ENCODE results near the gene SLC7A7. TPM values are rescaled to one million over a fixed set of nuclear protein-coding genes. Genes with fewer than 3 reads are reported as not detected.
A peak's percentile ranks its signal among the peaks of the same experiment; 100 is the strongest.
"Not testable (repeated sequence)": the region's sequence is repeated elsewhere in the genome, so short reads cannot be mapped to it uniquely, and the experiment has no call there.

Gene SLC7A7
- total RNA-seq, 1 experiment from 2014 or later = 1.1 TPM

DNA sequence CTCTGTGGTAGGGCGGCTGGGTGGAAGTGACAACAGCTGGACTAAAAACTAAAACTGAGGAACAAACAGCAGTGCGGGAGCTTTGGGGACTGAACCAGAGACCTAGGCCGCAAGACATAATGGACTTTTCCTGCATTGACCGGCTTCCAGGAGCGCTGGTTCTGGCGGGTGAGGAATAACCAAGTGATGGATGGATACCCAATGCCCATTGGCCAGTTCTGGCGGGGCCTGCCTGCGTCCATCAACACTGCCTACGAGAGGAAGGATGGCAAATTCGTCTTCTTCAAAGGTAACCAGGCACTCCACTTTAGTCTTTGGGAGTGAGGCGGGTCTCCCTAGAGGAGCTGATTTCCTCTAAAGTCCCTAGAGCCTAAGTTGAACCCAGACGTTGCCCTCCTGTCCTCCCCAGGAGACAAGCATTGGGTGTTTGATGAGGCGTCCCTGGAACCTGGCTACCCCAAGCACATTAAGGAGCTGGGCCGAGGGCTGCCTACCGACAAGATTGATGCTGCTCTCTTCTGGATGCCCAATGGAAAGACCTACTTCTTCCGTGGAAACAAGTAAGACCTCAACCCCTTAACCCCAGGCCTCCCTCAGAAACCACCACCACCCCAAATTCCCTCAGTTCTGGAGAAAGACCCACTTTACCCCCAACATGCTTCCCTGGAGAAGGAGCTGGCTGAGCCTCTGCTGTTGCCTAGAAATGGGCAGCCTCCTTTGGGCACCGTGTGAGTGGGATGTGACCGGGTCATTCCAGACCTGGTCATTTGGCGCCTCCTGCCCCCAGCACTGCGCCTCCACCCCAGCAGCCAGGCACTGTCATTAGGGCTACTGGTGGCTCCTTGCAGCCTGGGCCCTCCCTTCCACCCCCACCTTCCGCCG, 29.2 kb upstream of the SLC7A7 start:
- no peak for DNase-seq (ENCODE audit: low read depth)

DNA sequence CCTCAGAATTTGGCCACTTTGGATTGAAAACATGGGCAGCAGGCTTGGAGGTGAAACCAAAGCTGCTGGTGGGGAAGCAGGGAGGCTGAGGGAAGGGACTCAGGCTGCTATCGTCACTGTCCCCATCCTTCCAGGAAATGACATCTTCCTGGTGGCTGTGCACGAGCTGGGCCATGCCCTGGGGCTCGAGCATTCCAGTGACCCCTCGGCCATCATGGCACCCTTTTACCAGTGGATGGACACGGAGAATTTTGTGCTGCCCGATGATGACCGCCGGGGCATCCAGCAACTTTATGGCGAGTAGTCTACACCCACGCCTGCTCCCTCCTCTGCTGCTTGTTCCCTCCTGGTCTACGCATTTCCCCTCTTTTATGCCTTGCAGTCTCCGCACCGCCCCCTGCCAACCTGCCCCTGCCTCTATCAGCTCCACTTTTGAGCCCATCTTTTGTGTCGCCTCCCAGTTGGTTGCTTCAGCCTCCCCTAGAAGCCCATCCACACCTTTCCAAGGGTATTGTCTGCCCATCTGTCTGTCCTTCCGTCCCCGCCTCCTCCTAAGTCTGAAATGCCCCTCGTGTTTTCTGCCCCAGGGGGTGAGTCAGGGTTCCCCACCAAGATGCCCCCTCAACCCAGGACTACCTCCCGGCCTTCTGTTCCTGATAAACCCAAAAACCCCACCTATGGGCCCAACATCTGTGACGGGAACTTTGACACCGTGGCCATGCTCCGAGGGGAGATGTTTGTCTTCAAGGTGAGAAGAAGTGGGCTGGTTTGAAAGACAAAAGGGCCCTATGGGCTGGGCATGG, 28.1 kb upstream of the SLC7A7 start:
- no peak for DNase-seq (ENCODE audit: low read depth)

DNA sequence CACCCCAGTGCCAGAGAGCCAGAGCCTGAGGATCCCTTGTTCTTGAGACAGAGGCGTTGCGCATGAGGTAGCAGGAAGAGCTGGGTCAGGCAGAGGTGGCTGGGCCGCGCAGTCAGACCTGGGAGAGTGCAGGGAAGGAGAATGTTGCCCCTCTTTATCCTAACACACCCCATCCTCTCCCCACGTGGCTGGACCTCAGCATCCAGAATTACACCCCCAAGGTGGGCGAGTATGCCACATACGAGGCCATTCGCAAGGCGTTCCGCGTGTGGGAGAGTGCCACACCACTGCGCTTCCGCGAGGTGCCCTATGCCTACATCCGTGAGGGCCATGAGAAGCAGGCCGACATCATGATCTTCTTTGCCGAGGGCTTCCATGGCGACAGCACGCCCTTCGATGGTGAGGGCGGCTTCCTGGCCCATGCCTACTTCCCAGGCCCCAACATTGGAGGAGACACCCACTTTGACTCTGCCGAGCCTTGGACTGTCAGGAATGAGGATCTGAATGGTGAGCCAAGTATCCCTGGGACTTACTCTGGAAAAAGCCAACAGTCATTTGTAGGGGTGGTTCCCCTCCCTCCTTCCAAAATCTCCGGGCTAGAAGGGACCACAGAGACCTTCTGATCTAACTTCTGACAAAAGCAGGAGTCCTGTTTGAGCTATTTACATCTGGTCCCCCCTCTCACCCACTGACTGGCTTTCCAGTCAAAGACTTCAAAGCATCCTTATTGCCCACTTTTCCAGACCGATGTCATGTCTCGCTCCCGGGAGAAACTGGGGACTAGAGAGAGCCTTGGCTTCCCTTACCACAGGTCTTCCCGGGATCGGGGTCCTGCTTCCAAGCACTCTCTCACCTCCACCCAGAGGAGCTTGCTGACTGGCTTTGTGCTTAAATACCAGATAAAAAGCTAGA, 27.2 kb upstream of the SLC7A7 start:
- DNase-seq (ENCODE audit: low read depth) = no peak

DNA sequence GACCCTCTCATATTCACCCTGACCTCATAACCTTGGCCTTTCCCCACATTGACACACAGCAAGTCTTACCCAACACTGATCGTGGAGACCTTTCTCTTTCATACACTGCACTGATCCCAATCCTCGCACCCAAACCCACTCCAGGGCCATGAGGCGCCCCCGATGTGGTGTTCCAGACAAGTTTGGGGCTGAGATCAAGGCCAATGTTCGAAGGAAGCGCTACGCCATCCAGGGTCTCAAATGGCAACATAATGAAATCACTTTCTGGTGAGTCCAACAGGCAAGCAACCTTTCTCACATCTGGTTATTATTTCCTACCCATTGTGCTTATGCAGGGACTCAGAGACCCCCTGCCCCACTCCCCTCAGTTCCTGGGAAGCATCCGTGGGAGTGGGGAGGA, 26.5 kb upstream of the SLC7A7 start:
- DNase-seq (ENCODE audit: low read depth) = no peak

DNA sequence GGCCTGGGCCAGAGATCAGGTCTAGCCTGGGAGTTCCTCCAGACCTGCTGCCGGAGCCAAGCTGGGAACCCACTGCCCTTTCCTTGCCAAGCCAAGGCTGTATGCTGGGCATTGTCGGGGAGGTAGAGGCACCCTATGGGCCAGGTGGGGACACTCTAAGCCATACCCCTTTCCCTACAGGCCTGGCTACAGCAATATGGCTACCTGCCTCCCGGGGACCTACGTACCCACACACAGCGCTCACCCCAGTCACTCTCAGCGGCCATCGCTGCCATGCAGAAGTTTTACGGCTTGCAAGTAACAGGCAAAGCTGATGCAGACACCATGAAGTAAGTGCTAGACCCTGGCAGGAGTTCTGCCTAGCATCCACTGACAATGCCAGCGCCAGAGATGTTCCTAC, 26.1 kb upstream of the SLC7A7 start:
- no peak for DNase-seq (ENCODE audit: low read depth)

DNA sequence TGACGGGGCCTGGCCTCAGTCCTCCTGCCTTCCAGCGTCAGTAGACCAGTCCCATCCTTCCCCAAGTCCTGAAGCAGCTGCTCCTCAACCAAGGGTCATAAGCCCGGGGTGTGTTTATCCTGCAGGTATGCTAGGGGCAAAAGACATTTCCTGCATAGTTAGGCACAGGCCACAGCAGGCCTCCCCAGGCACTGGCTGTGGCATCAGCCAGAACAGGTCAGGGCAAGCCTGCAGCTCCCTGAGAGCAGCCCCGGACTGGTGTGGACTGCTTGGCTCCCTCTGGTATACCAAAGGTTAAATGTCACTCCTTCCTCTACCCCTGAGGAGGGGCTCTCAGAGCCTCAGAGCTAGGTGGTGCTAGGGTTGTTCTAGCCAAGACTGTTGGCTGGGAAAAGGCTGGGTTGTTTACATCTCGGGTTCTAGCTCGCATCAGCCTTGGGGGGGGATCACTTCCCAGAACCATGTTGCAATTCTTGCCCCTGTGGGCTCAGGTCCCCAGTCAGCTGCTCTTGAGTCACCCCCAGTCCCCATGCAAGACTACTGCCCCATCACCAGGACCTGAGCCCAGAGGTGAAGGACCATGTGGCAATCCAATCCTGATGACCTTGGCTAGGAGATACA, 24.0 kb upstream of the SLC7A7 start:
- DNase-seq (ENCODE audit: low read depth) = no peak

DNA sequence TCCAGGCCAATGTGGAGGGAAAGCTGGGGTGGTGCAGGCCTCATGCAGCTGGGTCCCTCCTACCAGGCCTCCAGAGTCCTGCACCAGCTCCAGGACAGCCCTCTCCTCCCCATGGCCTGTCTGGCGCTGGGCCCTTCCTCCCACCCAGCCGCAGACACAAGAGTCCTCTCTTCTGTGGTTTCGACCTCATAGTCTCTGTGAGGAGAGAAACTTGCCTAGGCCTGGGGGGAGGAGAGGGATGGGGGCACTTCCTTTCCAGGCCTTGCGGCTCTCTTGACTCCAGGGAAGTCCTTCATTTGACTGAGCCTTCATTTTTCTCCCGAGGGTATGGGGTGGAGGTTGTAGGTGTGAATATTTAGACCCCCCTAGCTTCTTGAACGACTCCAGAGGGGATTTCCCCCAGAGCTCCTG, 23.4 kb upstream of the SLC7A7 start:
- DNase-seq (ENCODE audit: low read depth) = peak; percentile 76

DNA sequence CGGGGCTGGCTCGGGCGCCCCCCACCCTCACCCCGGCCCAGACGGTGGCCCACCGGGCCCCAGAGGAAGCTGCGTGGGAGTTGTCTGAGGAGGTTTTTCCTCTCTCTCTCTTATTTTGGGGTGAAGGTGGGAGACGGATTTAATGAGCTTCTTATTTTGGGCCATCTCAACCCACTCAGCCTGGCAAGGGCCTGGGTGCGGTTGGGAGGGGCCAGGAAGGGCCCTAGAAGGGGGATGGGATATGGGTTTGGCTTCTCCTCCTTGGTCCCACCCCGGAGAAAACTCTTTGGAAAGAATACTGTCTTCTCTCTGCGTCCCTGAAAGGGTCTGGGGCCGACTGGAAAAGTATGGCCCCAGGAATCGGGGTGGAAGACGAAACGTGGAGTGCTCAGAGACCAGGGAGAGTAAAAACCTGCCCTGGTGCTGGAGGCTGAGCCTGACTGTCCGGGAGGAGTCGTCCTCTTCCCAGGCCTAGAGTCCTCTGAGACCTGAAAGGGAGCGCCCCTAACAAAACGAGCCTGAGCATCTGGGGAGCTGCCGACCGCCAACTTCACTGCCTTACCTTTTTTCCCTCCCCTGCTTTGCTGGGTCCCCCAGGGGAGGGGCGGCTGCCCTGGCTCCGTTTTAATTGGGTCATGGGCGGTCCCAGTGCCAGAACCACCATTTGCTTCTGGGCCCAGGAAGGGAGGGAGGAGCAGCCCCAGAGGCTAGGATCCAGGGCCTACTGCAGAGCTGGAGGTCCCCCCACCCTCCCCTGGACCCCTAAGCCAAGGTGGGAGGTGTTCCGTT, 22.7 kb upstream of the SLC7A7 start:
- DNase-seq (ENCODE audit: low read depth) = peak; percentile 64

DNA sequence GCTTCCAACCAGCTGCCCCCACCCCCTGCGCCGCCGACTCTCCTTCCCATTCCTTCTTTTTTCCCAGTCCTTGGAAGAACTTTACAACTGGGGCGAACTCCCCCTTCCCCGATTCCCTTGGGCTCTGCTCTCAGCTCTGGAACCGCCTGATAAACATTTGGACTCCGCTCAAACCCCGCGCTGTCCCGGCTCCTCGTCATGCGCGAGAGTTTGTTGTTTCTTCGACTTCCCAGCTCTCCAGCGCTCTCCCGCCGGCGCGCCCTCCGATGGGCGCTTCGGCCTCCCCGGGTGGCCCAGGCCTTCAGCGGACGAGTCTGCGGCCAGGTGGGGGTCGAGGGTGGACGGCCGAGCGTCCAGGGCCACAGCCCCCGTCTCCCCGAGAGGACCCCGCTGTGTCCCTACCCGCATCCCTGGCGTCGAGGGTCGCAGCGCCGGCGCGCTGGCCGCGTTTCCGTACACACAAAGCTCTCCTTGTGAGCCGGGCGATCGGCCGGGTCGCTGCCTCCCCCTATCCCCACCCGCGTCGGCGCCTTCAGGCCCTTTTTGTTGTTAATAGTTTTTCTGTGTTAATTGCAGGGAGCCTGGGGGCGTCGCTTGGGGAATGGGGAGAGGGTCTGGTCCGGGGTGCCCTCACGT, 22.0 kb upstream of the SLC7A7 start:
- DNase-seq (ENCODE audit: low read depth) = no peak

DNA sequence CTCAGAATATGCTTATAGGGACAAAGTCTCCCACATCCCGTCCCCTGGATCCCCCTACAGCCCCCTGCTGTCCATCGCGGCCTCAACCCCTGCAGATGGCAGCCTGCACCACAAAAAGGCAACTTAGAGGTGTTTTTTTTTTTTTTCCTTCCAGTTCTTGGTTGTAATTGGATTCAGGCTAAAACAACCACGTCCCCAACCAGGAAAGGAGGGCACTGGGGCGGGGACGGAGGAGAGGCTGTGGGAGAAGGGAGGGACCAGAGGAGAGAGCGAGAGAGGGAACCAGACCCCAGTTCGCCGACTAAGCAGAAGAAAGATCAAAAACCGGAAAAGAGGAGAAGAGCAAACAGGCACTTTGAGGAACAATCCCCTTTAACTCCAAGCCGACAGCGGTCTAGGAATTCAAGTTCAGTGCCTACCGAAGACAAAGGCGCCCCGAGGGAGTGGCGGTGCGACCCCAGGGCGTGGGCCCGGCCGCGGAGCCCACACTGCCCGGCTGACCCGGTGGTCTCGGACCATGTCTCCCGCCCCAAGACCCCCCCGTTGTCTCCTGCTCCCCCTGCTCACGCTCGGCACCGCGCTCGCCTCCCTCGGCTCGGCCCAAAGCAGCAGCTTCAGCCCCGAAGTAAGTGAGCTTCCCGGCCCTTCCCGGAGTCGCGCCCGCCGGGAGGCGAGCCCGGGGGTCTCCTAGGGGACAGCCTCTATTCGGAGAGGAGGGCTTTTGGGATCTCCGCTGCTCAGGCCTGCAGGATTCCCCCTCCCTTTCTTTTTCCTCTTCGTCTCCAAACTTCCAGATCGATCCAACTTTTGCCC, 21.3 kb upstream of the SLC7A7 start, which contains the start of gene MMP14:
MMP14 (plus strand) TSS at position 285 of the 813 bp plus-strand sequence; CDS start at position 518, 233 bp downstream.
- DNase-seq (ENCODE audit: low read depth) = peak; percentile 97

DNA sequence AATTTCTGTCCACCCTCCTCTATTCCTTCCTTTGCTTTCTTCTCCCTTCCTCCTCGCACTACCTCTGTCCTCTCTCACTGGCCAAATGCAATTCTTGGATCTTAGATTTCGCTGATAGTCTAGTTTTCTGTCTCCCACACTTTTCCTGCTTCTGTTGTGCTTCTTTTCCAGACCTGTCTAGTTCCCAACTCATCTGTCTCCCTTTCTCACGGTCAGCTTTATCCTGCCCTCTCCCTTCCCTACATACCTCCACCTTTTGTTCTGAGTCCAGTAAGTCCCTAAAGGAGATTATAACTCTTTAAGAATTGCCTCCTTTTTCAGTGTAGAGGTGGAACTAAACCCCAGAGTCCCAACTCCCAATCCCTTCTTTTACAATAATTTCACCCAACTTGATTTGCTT, 20.3 kb upstream of the SLC7A7 start:
- DNase-seq (ENCODE audit: low read depth) = no peak

DNA sequence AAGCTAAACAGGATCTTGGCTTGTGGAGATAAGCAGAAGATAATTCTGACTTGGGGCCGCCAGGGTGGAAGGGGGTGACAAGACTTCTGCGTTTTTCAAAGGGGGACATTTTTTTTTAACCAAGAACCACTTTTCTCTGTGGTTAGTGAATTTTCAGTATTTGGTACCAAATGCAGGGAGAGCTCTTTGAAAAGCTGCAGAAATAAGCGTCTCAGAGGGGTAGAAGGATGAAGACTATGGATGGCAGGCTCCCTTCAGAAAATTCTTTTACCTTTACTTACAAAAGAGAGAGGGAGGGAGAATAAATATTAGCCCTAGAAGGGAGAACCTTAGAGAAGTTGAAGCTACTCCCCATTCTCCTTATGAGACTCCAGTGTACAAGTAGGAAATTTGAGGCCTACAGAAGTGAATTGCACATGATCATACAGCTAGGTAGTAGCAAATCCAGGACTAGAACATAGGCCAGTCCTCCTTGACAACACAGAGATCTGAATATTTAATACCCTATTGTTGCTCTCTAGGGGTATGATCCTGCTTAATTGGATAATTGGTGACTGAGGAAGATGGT, 15.3 kb upstream of the SLC7A7 start:
- no peak for DNase-seq (ENCODE audit: low read depth)

DNA sequence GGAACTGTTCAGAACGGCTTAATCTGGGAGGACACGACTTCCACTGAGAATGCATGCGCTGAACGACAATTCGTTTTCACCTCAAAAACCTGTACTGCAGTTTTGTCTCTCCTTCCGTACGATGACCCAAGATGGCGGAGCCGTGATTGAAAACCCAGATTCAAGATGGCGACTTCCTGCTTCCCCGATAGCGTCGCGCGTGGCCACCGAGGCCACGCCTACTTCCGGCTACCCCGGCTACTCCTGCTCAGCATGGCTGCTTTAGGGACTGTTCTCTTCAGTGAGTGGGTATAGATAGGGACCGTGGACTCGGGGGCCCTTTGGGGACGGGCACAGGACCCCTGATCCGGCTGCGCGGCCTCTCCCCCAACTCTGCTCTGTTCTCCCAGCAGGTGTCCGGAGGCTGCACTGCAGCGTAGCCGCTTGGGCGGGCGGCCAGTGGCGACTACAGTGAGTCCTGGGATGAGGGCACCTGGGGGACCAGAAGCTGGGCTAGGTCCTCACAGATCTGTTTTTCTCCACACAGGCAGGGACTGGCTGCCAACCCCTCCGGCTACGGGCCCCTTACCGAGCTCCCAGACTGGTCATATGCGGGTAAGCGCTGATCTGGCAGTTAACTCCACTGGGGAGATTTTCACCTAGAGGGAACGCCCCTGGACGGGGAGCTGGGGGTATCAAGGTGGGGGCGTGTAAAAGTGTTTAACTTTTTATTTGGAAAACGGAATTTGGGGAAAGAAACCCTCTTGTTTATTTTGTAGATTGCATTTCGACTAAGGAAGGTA, 14.6 kb upstream of the SLC7A7 start, which contains the start of gene MRPL52:
MRPL52 (plus strand) TSS at position 227 of the 782 bp plus-strand sequence; CDS start at position 253, 26 bp downstream.
- peak; percentile 88 for DNase-seq (ENCODE audit: low read depth)

DNA sequence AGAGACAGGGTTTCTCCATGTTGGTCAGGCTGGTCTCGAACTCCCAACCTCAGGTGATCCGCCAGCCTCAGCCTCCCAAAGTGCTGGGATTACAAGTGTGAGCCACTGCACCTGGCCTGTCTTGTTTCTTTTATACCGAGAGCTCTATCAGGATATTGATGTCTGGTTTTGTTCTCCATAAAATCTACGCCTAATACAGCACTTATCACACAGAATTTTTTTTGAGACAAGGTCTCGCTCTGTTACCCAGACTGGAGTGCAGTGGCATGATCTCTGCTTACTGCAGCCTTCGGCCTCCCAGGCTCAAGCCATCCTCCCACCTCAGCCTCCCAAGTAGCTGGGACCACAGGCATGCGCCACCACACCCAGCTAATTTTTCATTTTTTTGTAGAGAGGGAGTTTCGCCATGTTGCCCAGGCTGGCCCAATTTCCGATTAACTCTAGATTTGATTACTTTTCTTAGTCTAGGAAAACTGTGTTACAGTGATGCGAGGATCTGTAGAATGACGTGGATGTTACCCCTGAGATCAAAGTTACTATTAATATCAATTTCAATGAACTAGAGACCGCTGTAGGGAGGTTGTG, 13.9 kb upstream of the SLC7A7 start:
- not testable (repeated sequence) for DNase-seq (ENCODE audit: low read depth)

DNA sequence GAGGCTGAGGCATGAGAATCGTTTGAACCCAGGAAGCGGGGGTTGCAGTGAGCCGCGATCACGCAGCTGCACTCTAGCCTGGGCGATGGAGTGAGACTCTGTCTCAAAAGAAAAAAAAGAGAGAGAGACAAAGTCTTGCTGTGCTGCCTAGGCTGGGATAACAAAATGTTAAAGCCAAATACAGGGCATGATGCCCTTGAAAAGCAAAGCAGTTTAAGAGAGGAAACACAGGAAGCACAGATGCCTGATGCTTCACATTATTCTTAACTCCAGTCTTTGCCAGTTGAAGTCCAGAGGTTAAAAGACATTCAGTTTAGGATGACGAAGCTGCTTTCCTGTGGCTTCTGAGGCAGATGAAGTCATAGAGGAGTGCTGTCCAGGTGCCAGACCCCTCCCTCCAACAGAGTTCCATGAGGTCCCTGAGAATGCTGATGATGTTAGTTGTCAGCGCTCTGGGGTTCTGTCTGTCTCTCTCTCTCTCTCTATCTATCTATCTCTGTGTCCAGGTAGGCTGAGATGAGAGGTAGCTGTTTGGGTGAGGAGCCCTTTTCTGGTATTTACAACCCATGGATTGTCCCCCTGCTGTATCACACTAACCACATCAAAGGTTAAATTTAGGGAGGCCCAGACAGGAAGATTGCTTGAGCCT, 9.6 kb upstream of the SLC7A7 start:
- DNase-seq (ENCODE audit: low read depth) = peak; percentile 97

DNA sequence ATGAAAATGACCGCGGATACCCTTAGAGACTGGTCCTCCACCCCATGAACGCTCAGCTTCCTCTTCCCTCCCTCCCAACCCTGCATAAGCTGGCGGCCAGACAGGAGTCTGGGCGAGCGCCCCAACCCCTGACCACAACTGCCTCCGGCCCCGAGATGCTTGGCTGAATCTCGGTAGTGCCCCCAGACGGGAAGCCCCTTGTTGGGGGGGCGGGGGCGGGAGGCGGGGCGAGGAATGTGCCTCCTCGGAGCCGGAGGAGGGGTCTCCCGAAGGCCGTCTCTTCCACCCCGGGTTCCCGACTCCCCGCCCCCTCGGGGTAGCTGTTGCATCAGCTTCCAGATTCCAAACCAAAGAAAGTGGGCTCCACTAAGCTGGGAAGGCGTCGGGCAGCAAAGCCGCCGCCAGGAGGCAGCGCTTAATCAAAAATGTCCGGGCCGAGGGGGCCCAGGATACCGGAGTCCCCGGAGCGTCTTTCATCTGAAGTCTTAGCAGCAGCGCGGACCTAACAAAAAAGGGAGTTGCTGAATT, 7.4 kb upstream of the SLC7A7 start:
- DNase-seq (ENCODE audit: low read depth) = peak; percentile 71

Data from HT1080 (cell line).